HG03135 (cell line): ENCODE measurements around the gene ANO2.
"Not testable (repeated sequence)": the region's sequence is repeated elsewhere in the genome, so short reads cannot be mapped to it uniquely, and the experiment has no call there.

ENCODE experiments used
- ATAC-seq: cut with Tn5 transposase; IDR thresholded peaks from one replicate; pipeline ENCODE4 v1.9.1; 2021; ENCODE audit warnings: mild to moderate bottlenecking, moderate library complexity; ENCODE audit not compliant: unreplicated experiment

The ANO2 gene

GRCh38 chr12:5830111-5830510, 114.9 kb downstream of the ANO2 start:
- no peak for ATAC-seq

GRCh38 chr12:5827591-5827990, 117.5 kb downstream of the ANO2 start:
- ATAC-seq: no peak

- ATAC-seq: not testable (repeated sequence)
These were observed 119.3 kb downstream of the ANO2 start for GRCh38 chr12:5825761-5826160.

GRCh38 chr12:5818877-5819276, 126.2 kb downstream of the ANO2 start:
- ATAC-seq: not testable (repeated sequence)

- ATAC-seq: no peak
These were observed 127.8 kb downstream of the ANO2 start for GRCh38 chr12:5817246-5817645.

GRCh38 chr12:5809586-5809985, 135.5 kb downstream of the ANO2 start:
- no peak for ATAC-seq

GRCh38 chr12:5808981-5809380, 136.1 kb downstream of the ANO2 start:
- ATAC-seq: no peak

GRCh38 chr12:5807514-5808219, 137.4 kb downstream of the ANO2 start:
- ATAC-seq: no peak

GRCh38 chr12:5807090-5807414, 138.0 kb downstream of the ANO2 start:
- ATAC-seq: no peak

- no peak for ATAC-seq
These were observed 138.5 kb downstream of the ANO2 start for GRCh38 chr12:5806371-5807089.

GRCh38 chr12:5803532-5803931, 141.5 kb downstream of the ANO2 start:
- no peak for ATAC-seq

GRCh38 chr12:5798242-5799015, 146.6 kb downstream of the ANO2 start:
- ATAC-seq: no peak

GRCh38 chr12:5797661-5798060, 147.4 kb downstream of the ANO2 start:
- no peak for ATAC-seq

GRCh38 chr12:5796959-5797225, 148.2 kb downstream of the ANO2 start:
- no peak for ATAC-seq

- no peak for ATAC-seq
These were observed 148.7 kb downstream of the ANO2 start for GRCh38 chr12:5796171-5796958.

GRCh38 chr12:5794156-5794555, 150.9 kb downstream of the ANO2 start:
- ATAC-seq: no peak

GRCh38 chr12:5792343-5792742, 152.7 kb downstream of the ANO2 start:
- ATAC-seq: no peak

- no peak for ATAC-seq
These were observed 155.5 kb downstream of the ANO2 start for GRCh38 chr12:5789469-5789968.

GRCh38 chr12:5787828-5788227, 157.2 kb downstream of the ANO2 start:
- ATAC-seq: no peak

- ATAC-seq: no peak
These were observed 159.5 kb downstream of the ANO2 start for GRCh38 chr12:5785601-5786000.

GRCh38 chr12:5784462-5785130, 160.5 kb downstream of the ANO2 start:
- no peak for ATAC-seq
